Vagina (tissue), 2 donors: Measurements from ENCODE around the gene GSTP1. TPM values are rescaled to one million over a fixed set of nuclear protein-coding genes. Genes with fewer than 3 reads are reported as not detected.

Source experiments
- DNase-seq, 2 donors: peaks; one replicate each; pipeline ENCODE4 v3.0.0-alpha.2; 2017; ENCODE audit errors: extremely low spot score in 2 of 2
- H3K27ac ChIP-seq: fragments of 200-600 bp; sonication (generic); one replicate; pipeline ENCODE4 v1.5.1; 2019
- H3K27me3 ChIP-seq: fragments of 200-600 bp; sonication (generic); one replicate; pipeline ENCODE4 v1.5.1; 2019
- H3K36me3 ChIP-seq, 2 donors: fragments of 200-600 bp; sonication (generic); one replicate each; pipeline ENCODE4 v1.5.1; 2017 to 2019
- H3K4me1 ChIP-seq: fragments of 200-600 bp; sonication (generic); one replicate; pipeline ENCODE4 v1.5.1; 2019
- H3K4me3 ChIP-seq, 2 donors: fragments of 200-600 bp; sonication (generic); 1 replicate in 1 of 2; 2 replicates in 1 of 2; pipeline ENCODE4 v1.5.1; 2016 to 2019
- H3K9me3 ChIP-seq: fragments of 200-600 bp; sonication (generic); one replicate; pipeline ENCODE4 v1.5.1; 2019
- CTCF ChIP-seq, 3 experiments: fragments of 450-650 bp in 2 of 3; fragments of 200-600 bp in 1 of 3; sonication (generic) in 1 of 3; IDR thresholded peaks; one replicate each; pipeline ENCODE4 v1.5.1; 2017 to 2019; ENCODE audit warnings: antibody characterized with exemption in 3 of 3, mild to moderate bottlenecking in 2 of 3, moderate library complexity in 2 of 3
- POLR2A ChIP-seq, 2 donors: fragments of 450-650 bp; IDR thresholded peaks; one replicate each; pipeline ENCODE4 v1.6.1; 2017; ENCODE audit warnings: antibody characterized with exemption in 2 of 2, mild to moderate bottlenecking in 2 of 2, moderate library complexity in 2 of 2
- POLR2AphosphoS5 ChIP-seq, 2 donors: sonication (generic); formaldehyde crosslinking; IDR thresholded peaks; one replicate each; pipeline ENCODE4 v1.9.0; 2017; ENCODE audit warnings: antibody characterized with exemption in 2 of 2, mild to moderate bottlenecking in 2 of 2, low read depth in 1 of 2; ENCODE audit not compliant: insufficient read depth in 1 of 2
- intact Hi-C: fragments of 100-400 bp; cut with DNase I; formaldehyde crosslinking; loops from one replicate; pipeline ENCODE4 v1.15.1; 2023
- total RNA-seq: library from RNA; depleted of rRNA; stranded (reverse); fragments of >200 nt; gene quantifications from one replicate; pipeline ENCODE4 v1.2.3, GENCODE V29; 2016

Gene GSTP1
- total RNA-seq, 1 donor from 2014 or later = 2,739 TPM

GRCh38 chr11:67571443-67571842 lies 12.2 kb upstream of the GSTP1 start:
- H3K27me3 ChIP-seq = no peaks in the 10 kb centered on the region
- intact Hi-C loops = no loop called here

GRCh38 chr11:67572305-67572704 lies 11.3 kb upstream of the GSTP1 start:
- H3K4me3 ChIP-seq = no peak overlapping the region
- H3K9me3 ChIP-seq = no peaks in the 10 kb centered on the region
- no peak for DNase-seq
- no peak overlapping the region for H3K27ac ChIP-seq
- intact Hi-C loops = no loop called here
- no peaks in the 10 kb centered on the region for H3K36me3 ChIP-seq
- no peak for TF ChIP-seq POLR2AphosphoS5 (IDR thresholded peaks at IDR 0.05; ENCODE audit: insufficient read depth in 1 of 2, low read depth in 1 of 2)
- TF ChIP-seq POLR2A (IDR thresholded peaks at IDR 0.05) = no peak
- TF ChIP-seq CTCF (IDR thresholded peaks at IDR 0.05) = no peak
- no peaks in the 10 kb centered on the region for H3K27me3 ChIP-seq
- no peaks in the 10 kb centered on the region for H3K4me1 ChIP-seq

More at GRCh38 chr11:67571443-67571842, 12.2 kb upstream of the GSTP1 start:
- Histone ChIP-seq H3K4me3 (no peak overlapping the region), H3K27ac (no peak overlapping the region), H3K4me1 (no peaks in the 10 kb centered on the region), H3K36me3 (no peaks in the 10 kb centered on the region), H3K9me3 (no peaks in the 10 kb centered on the region)
- DNase-seq = no peak
- TF ChIP-seq POLR2A (IDR thresholded peaks at IDR 0.05) (no peak), CTCF (IDR thresholded peaks at IDR 0.05) (no peak), POLR2AphosphoS5 (IDR thresholded peaks at IDR 0.05; ENCODE audit: insufficient read depth in 1 of 2, low read depth in 1 of 2) (no peak)

GRCh38 chr11:67572747-67573419 lies 10.7 kb upstream of the GSTP1 start:
- intact Hi-C loops = no loop called here
- no peak overlapping the region for H3K4me3 ChIP-seq
- no peak overlapping the region for H3K27ac ChIP-seq
- H3K36me3 ChIP-seq = no peaks in the 10 kb centered on the region
- no peaks in the 10 kb centered on the region for H3K9me3 ChIP-seq
- no peak for TF ChIP-seq POLR2A (IDR thresholded peaks at IDR 0.05)
- TF ChIP-seq CTCF (IDR thresholded peaks at IDR 0.05) = peak in 2 of 3 experiments; percentile 31 to 67
- no peaks in the 10 kb centered on the region for H3K4me1 ChIP-seq
- no peak for DNase-seq
- no peaks in the 10 kb centered on the region for H3K27me3 ChIP-seq

GRCh38 chr11:67574938-67575337 lies 8.7 kb upstream of the GSTP1 start:
- Histone ChIP-seq H3K36me3 (no peaks in the 10 kb centered on the region), H3K27me3 (no peaks in the 10 kb centered on the region), H3K4me1 (no peaks in the 10 kb centered on the region), H3K27ac (no peak overlapping the region), H3K4me3 (no peak overlapping the region), H3K9me3 (no peaks in the 10 kb centered on the region)
- TF ChIP-seq CTCF (IDR thresholded peaks at IDR 0.05) = no peak
- no peak for TF ChIP-seq POLR2A (IDR thresholded peaks at IDR 0.05)
- no peak for TF ChIP-seq POLR2AphosphoS5 (IDR thresholded peaks at IDR 0.05; ENCODE audit: insufficient read depth in 1 of 2, low read depth in 1 of 2)
- DNase-seq = no peak
- intact Hi-C loops = no loop called here

- DNase-seq = no peak
- H3K4me3 ChIP-seq = no peak overlapping the region
- H3K4me1 ChIP-seq = no peaks in the 10 kb centered on the region
- H3K27ac ChIP-seq = no peak overlapping the region
- TF ChIP-seq POLR2AphosphoS5 (IDR thresholded peaks at IDR 0.05; ENCODE audit: insufficient read depth in 1 of 2, low read depth in 1 of 2) (no peak), CTCF (IDR thresholded peaks at IDR 0.05) (no peak), POLR2A (IDR thresholded peaks at IDR 0.05) (no peak)
- H3K36me3 ChIP-seq = no peaks in the 10 kb centered on the region
- H3K9me3 ChIP-seq = no peaks in the 10 kb centered on the region
- H3K27me3 ChIP-seq = no peaks in the 10 kb centered on the region
- intact Hi-C loops = no loop called here
These were observed 6.7 kb upstream of the GSTP1 start for GRCh38 chr11:67576735-67577475.
